ENCODE measurements around the gene MOK. TPM values are rescaled to one million over a fixed set of nuclear protein-coding genes. Genes with fewer than 3 reads are reported as not detected.
"Not testable (repeated sequence)": the region's sequence is repeated elsewhere in the genome, so short reads cannot be mapped to it uniquely, and the experiment has no call there.

Gene MOK
- total RNA-seq, 4 donors from 2014 or later = 1.3 to 2.8 (median 2.3) TPM

GRCh38 chr14:102241147-102241546 is 63.8 kb downstream of the MOK start:
- Histone ChIP-seq H3K27me3 (no peaks in the 10 kb centered on the region), H3K36me3 (no peaks in the 10 kb centered on the region), H3K9me3 (no peaks in the 10 kb centered on the region), H3K27ac (no peak overlapping the region), H3K4me3 (no peak overlapping the region), H3K4me1 (no peaks in the 10 kb centered on the region)
- in situ Hi-C loops (cut with MboI; ENCODE audit: low sequenced_read_pairs in 4 of 4) = no loop called here
- no peak for ATAC-seq
- DNase-seq = no peak
- TF ChIP-seq CTCF (IDR thresholded peaks at IDR 0.05 in 4 of 5, conservative IDR thresholded peaks at IDR 0.05 in 1 of 5) (no peak), POLR2A (IDR thresholded peaks at IDR 0.05) (no peak)
- intact Hi-C loops (cut with DNase I; ENCODE audit: low total_unique reads) = no loop called here

- intact Hi-C loops (cut with DNase I; ENCODE audit: low total_unique reads); H3K27ac ChIP-seq; DNase-seq; ATAC-seq; H3K36me3 ChIP-seq; H3K4me3 ChIP-seq; H3K4me1 ChIP-seq; H3K27me3 ChIP-seq; H3K9me3 ChIP-seq; in situ Hi-C loops (cut with MboI; ENCODE audit: low sequenced_read_pairs in 4 of 4): not testable (repeated sequence)
These were observed 64.5 kb downstream of the MOK start for GRCh38 chr14:102240481-102240880.

- ATAC-seq = no peak
- in situ Hi-C loops (cut with MboI; ENCODE audit: low sequenced_read_pairs in 4 of 4) (loop anchor here in 3 of 4 donors (5.0 to 10.0 kb wide), 2 partner anchors 73 to 76 kb away; partner anchors contain the start of gene ZNF839 (in 2 of the 3)), intact Hi-C loops (cut with DNase I; ENCODE audit: low total_unique reads) (no loop called here)
- Histone ChIP-seq H3K9me3 (no peaks in the 10 kb centered on the region), H3K27ac (no peak overlapping the region), H3K36me3 (no peaks in the 10 kb centered on the region), H3K4me3 (no peak overlapping the region), H3K27me3 (no peaks in the 10 kb centered on the region), H3K4me1 (no peaks in the 10 kb centered on the region)
- TF ChIP-seq POLR2A (IDR thresholded peaks at IDR 0.05) = no peak
- no peak for TF ChIP-seq CTCF (IDR thresholded peaks at IDR 0.05 in 4 of 5, conservative IDR thresholded peaks at IDR 0.05 in 1 of 5)
- DNase-seq = no peak
These were observed 65.7 kb downstream of the MOK start for GRCh38 chr14:102239231-102239630.

DNA sequence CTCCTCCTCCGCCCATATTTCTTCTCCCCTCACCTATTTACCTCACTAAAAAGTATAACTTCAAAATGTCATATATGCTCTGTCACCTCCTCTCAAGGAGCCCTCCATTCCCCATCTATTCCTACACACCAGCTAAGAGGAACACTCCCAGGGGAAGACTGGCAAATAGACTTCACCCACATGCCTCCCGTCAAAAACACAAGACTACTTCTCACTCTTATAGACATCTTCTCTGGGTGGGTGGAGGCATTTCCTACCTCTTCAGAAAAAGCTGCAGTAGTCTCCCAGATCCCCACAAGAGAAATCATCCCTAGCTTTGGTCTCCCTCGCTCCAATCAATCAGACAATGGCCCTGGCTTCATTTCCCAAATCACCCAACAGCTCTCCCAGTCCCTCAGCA is 66.2 kb downstream of the MOK start:
- Histone ChIP-seq H3K27ac (no peak overlapping the region), H3K4me3 (no peak overlapping the region), H3K4me1 (no peaks in the 10 kb centered on the region), H3K36me3 (no peaks in the 10 kb centered on the region), H3K9me3 (no peaks in the 10 kb centered on the region), H3K27me3 (no peaks in the 10 kb centered on the region)
- in situ Hi-C loops (cut with MboI; ENCODE audit: low sequenced_read_pairs in 4 of 4) = loop anchor here in 3 of 4 donors (5.0 to 10.0 kb wide), 2 partner anchors 74 to 76 kb away; partner anchors contain the start of gene ZNF839 (in 2 of the 3)
- no peak for DNase-seq
- no peak for ATAC-seq
- no peak for TF ChIP-seq POLR2A (IDR thresholded peaks at IDR 0.05)
- intact Hi-C loops (cut with DNase I; ENCODE audit: low total_unique reads) = no loop called here

DNA sequence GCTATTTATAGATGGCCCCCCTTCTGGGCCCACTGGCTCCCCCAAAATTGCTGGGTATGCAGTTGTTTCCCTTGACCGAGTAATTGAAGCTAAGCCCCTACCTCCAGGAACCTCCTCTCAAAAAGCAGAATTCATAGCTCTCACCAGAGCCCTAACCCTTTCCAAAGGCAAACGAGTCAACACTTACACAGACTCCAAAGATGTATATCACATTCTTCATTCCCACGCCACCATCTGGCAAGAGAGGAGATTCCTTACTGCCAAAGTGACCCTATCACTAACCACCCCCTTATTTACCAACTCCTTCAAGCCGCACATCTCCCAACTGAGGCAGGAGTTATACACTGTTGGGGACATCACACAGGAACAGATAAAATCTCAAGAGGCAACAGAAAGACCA is 66.8 kb downstream of the MOK start:
- intact Hi-C loops (cut with DNase I; ENCODE audit: low total_unique reads) (no loop called here), in situ Hi-C loops (cut with MboI; ENCODE audit: low sequenced_read_pairs in 4 of 4) (loop anchor here in 3 of 4 donors (5.0 to 10.0 kb wide), 2 partner anchors 74 to 77 kb away; partner anchors contain the start of gene ZNF839 (in 2 of the 3))
- ATAC-seq = no peak

More for the DNA sequence above, 66.8 kb downstream of the MOK start:
- DNase-seq = no peak
- Histone ChIP-seq H3K9me3 (no peaks in the 10 kb centered on the region), H3K27me3 (no peaks in the 10 kb centered on the region), H3K27ac (no peak overlapping the region), H3K4me1 (no peaks in the 10 kb centered on the region), H3K36me3 (no peaks in the 10 kb centered on the region), H3K4me3 (no peak overlapping the region)
- no peak for TF ChIP-seq POLR2A (IDR thresholded peaks at IDR 0.05)
- no peak for TF ChIP-seq CTCF (IDR thresholded peaks at IDR 0.05 in 4 of 5, conservative IDR thresholded peaks at IDR 0.05 in 1 of 5)
